ENCODE results near the gene BEND6.
"Not testable (repeated sequence)": the region's sequence is repeated elsewhere in the genome, so short reads cannot be mapped to it uniquely, and the experiment has no call there.

The BEND6 gene

DNA sequence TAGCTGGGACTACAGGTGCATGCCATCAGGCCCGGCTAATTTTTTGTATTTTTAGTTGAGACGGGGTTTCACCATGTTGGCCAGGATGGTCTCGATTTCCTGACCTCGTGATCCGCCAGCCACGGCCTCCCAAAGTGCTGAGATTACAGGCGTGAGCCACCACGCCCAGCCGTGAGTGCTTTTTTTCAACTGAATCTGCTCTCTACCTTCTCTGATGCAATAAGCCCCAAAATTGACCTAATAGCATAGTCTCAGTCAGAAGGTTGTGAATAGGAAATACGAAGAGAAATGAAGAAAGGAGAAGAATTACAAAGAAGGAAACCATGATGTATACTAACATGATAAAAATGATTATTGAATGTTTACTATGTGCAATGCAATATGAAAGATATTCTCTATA, 33.2 kb downstream of the BEND6 start:
- Histone ChIP-seq H3K27me3 (ENCODE audit: control insufficient read depth in 1 of 2, insufficient read depth in 2 of 2, low read length in 2 of 2) (no peaks in the 10 kb centered on the region), H3K4me3 (ENCODE audit: low read depth in 1 of 2, low read length in 2 of 2) (no peak overlapping the region), H3K36me3 (ENCODE audit: insufficient read depth, low read length) (no peaks in the 10 kb centered on the region), H3K27ac (ENCODE audit: low read depth, low read length) (no peak overlapping the region), H3K4me1 (ENCODE audit: insufficient read depth, low read length) (no peaks in the 10 kb centered on the region), H3K9ac (ENCODE audit: low read length) (no peak overlapping the region), H3K9me3 (ENCODE audit: low read length) (no peaks in the 10 kb centered on the region)

DNA sequence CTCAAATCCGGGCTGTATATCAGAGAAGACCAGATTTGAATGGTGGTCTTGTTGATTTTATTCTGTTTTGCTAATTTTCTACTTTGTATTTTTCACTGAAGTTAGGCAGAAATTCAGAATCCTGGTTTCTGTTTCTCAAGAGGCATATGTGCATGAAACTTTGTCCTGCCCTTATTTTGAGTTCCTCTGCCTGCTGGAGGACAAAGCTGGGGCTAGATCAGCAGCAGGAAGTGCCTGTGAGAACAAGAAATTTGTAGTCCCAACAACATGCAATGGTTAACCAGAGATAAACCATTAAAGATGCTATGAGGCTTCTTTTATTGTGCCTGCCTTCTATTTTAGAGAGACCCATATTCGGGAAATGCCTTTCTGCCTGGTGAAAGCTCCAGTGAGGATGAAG, 37.1 kb downstream of the BEND6 start:
- Histone ChIP-seq H3K27me3 (ENCODE audit: control insufficient read depth in 1 of 2, insufficient read depth in 2 of 2, low read length in 2 of 2) (no peaks in the 10 kb centered on the region), H3K9me3 (ENCODE audit: low read length) (no peaks in the 10 kb centered on the region), H3K4me1 (ENCODE audit: insufficient read depth, low read length) (no peaks in the 10 kb centered on the region), H3K9ac (ENCODE audit: low read length) (no peak overlapping the region), H3K4me3 (ENCODE audit: low read depth in 1 of 2, low read length in 2 of 2) (no peak overlapping the region), H3K36me3 (ENCODE audit: insufficient read depth, low read length) (no peaks in the 10 kb centered on the region), H3K27ac (ENCODE audit: low read depth, low read length) (no peak overlapping the region)

DNA sequence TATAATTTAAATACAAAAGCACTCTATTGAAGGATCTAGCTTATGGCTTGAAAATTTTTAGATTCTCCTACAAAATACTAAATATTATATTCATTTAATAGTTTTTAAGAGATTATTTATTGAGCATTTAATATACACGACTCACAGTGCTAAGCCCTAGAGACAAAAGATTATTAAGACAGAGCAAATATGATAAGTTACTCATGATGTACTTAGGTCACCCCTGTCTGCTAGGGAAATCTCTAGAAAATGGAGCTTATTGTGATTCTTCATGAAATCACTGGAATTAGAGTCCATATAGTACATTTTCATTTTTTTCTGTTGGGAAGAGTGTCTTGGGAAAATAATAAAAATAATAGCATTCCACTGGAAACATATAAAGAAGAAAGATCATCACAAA, 37.8 kb downstream of the BEND6 start:
- no peaks in the 10 kb centered on the region for H3K36me3 ChIP-seq (ENCODE audit: insufficient read depth, low read length)
- no peaks in the 10 kb centered on the region for H3K27me3 ChIP-seq (ENCODE audit: control insufficient read depth in 1 of 2, insufficient read depth in 2 of 2, low read length in 2 of 2)
- no peaks in the 10 kb centered on the region for H3K9me3 ChIP-seq (ENCODE audit: low read length)
- no peak overlapping the region for H3K9ac ChIP-seq (ENCODE audit: low read length)
- no peak overlapping the region for H3K27ac ChIP-seq (ENCODE audit: low read depth, low read length)
- no peaks in the 10 kb centered on the region for H3K4me1 ChIP-seq (ENCODE audit: insufficient read depth, low read length)
- no peak overlapping the region for H3K4me3 ChIP-seq (ENCODE audit: low read depth in 1 of 2, low read length in 2 of 2)

DNA sequence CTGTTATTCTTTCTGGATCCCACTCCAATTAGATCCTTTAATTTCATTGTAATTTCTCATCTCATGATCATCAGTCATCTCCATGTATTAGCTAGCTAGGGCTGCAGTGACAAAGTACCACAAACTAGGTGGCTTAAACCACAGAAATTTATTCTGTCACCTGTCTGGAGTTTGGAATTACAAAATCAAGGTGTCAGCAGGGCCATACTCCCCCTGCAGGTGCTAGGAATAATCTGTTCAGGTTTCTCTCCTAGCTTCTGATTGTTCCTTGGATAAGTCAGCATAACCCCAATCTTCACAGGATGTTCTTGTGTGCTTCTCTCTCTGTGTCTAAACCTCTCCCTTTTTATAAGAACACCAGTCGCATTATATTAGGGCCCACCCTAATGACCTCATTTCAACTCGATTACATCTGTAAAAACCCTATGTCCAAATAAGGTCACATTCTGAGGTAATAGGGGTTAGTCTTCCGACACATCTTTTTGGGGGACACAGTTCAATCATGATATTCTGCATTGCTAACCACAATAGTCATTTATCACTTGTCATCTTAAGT, 40.5 kb downstream of the BEND6 start:
- H3K36me3 ChIP-seq (ENCODE audit: insufficient read depth, low read length), result no peaks in the 10 kb centered on the region
- H3K27me3 ChIP-seq (ENCODE audit: control insufficient read depth in 1 of 2, insufficient read depth in 2 of 2, low read length in 2 of 2), result no peaks in the 10 kb centered on the region
- H3K27ac ChIP-seq (ENCODE audit: low read depth, low read length), result no peak overlapping the region
- no peaks in the 10 kb centered on the region for H3K9me3 ChIP-seq (ENCODE audit: low read length)
- no peaks in the 10 kb centered on the region for H3K4me1 ChIP-seq (ENCODE audit: insufficient read depth, low read length)
- H3K4me3 ChIP-seq (ENCODE audit: low read depth in 1 of 2, low read length in 2 of 2), result no peak overlapping the region
- no peak overlapping the region for H3K9ac ChIP-seq (ENCODE audit: low read length)

DNA sequence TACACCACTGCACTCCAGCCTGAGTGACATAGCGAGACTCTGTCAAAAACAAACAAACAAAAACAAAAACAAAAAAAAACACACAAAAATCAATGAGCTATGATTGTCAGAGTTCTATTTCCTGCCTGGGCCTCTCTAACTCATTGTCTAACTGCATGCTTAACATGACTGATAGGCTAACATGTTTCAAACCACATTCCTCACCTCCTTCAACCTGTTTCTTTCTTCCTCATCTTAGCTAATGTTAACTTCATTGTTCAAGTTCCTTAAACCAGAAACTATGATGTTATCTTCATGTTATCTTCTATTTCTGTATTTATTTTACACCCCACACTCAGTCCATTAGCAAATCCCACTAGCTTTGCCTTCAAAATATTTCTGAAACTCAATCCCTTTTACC, 41.5 kb downstream of the BEND6 start:
- no peak overlapping the region for H3K9ac ChIP-seq (ENCODE audit: low read length)
- H3K4me1 ChIP-seq (ENCODE audit: insufficient read depth, low read length), result no peaks in the 10 kb centered on the region
- no peaks in the 10 kb centered on the region for H3K27me3 ChIP-seq (ENCODE audit: control insufficient read depth in 1 of 2, insufficient read depth in 2 of 2, low read length in 2 of 2)
- no peaks in the 10 kb centered on the region for H3K9me3 ChIP-seq (ENCODE audit: low read length)
- H3K27ac ChIP-seq (ENCODE audit: low read depth, low read length), result no peak overlapping the region
- H3K36me3 ChIP-seq (ENCODE audit: insufficient read depth, low read length), result no peaks in the 10 kb centered on the region
- no peak overlapping the region for H3K4me3 ChIP-seq (ENCODE audit: low read depth in 1 of 2, low read length in 2 of 2)

DNA sequence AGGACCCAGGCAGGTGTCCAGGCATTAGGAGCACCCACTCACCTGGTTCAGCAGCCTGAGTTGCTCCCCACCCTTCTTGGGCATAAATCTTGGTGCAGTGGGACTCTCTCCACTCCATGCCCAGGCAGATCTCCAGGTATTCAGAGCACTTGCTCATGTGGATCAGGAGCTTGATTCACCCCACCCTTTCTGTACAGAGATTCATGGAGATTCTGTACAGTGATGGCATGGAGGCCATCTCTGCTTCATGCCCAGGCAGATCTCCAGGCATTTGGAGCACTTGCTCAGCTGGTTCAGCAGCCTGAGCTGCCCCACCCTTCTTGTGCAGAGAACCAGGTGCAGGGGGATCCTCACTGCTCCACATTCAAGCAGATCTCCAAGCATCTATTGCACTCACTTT, 44.1 kb downstream of the BEND6 start:
- H3K36me3 ChIP-seq (ENCODE audit: insufficient read depth, low read length), result no peaks in the 10 kb centered on the region
- no peak overlapping the region for H3K9ac ChIP-seq (ENCODE audit: low read length)
- H3K9me3 ChIP-seq (ENCODE audit: low read length), result no peaks in the 10 kb centered on the region
- no peak overlapping the region for H3K4me3 ChIP-seq (ENCODE audit: low read depth in 1 of 2, low read length in 2 of 2)
- no peak overlapping the region for H3K27ac ChIP-seq (ENCODE audit: low read depth, low read length)
- no peaks in the 10 kb centered on the region for H3K27me3 ChIP-seq (ENCODE audit: control insufficient read depth in 1 of 2, insufficient read depth in 2 of 2, low read length in 2 of 2)
- no peaks in the 10 kb centered on the region for H3K4me1 ChIP-seq (ENCODE audit: insufficient read depth, low read length)

DNA sequence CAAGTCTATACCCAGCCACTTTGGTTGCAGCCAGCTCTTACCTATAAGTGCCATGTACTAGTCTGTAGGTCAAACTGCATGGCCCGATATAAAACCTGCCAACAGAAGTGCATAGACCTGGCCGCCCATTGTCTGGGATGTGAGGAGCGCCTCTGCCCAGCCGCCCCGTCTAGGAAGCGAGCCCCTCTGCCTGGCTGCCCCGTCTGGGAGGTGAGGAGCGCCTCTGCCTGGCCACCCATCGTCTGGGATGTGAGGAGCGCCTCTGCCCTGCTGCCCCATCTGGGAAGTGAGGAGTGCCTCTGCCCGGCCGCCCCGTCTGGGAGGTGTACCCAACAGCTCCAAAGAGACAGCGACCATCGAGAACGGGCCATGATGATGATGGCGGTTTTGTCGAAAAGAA, 44.8 kb downstream of the BEND6 start:
- not testable (repeated sequence) for H3K36me3 ChIP-seq (ENCODE audit: insufficient read depth, low read length); H3K9ac ChIP-seq (ENCODE audit: low read length); H3K4me3 ChIP-seq (ENCODE audit: low read depth in 1 of 2, low read length in 2 of 2); H3K9me3 ChIP-seq (ENCODE audit: low read length); H3K27ac ChIP-seq (ENCODE audit: low read depth, low read length); H3K4me1 ChIP-seq (ENCODE audit: insufficient read depth, low read length); H3K27me3 ChIP-seq (ENCODE audit: control insufficient read depth in 1 of 2, insufficient read depth in 2 of 2, low read length in 2 of 2)

DNA sequence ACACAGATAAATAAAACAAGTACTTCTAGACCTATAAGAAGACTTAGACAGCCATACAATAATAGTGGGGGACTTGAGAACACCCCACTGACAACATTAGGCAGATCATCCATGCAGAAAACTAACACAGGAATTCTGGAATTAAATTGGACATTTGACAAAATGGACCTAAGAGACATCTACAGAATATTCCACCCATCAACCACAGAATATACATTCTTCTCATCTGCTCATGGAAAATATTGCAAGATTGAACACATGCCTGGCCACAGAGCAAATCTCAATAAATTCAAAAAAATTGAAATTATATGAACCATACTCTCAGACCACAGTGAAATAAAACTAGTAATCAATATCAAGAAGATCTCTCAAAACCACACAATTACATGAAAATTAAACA, 47.3 kb downstream of the BEND6 start:
- Histone ChIP-seq H3K9ac (ENCODE audit: low read length) (no peak overlapping the region), H3K27ac (ENCODE audit: low read depth, low read length) (no peak overlapping the region), H3K9me3 (ENCODE audit: low read length) (no peaks in the 10 kb centered on the region), H3K4me1 (ENCODE audit: insufficient read depth, low read length) (no peaks in the 10 kb centered on the region), H3K36me3 (ENCODE audit: insufficient read depth, low read length) (no peaks in the 10 kb centered on the region), H3K27me3 (ENCODE audit: control insufficient read depth in 1 of 2, insufficient read depth in 2 of 2, low read length in 2 of 2) (no peaks in the 10 kb centered on the region), H3K4me3 (ENCODE audit: low read depth in 1 of 2, low read length in 2 of 2) (no peak overlapping the region)

DNA sequence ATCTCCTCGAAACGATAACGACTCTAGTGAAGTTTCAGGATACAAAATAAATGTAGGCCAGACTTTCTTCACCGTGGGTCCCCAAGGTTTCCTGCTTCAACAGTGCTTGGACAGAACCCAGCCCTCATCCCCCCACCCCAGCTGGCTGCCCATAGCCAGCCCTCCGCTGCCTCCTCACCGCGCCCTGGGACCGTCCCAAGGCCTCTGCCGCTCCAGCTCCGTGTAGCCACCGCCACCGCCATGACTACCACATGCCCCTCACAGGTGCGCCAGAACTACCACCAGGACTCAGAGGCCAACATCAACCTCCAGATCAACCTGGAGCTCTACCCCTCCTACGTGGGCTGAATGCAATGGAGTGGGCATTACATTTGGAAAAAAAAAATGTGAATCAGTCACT, 49.4 kb downstream of the BEND6 start:
- Histone ChIP-seq H3K9ac (ENCODE audit: low read length) (no peak overlapping the region), H3K27me3 (ENCODE audit: control insufficient read depth in 1 of 2, insufficient read depth in 2 of 2, low read length in 2 of 2) (no peaks in the 10 kb centered on the region), H3K36me3 (ENCODE audit: insufficient read depth, low read length) (no peaks in the 10 kb centered on the region), H3K4me1 (ENCODE audit: insufficient read depth, low read length) (no peaks in the 10 kb centered on the region), H3K27ac (ENCODE audit: low read depth, low read length) (no peak overlapping the region), H3K4me3 (ENCODE audit: low read depth in 1 of 2, low read length in 2 of 2) (no peak overlapping the region), H3K9me3 (ENCODE audit: low read length) (no peaks in the 10 kb centered on the region)

DNA sequence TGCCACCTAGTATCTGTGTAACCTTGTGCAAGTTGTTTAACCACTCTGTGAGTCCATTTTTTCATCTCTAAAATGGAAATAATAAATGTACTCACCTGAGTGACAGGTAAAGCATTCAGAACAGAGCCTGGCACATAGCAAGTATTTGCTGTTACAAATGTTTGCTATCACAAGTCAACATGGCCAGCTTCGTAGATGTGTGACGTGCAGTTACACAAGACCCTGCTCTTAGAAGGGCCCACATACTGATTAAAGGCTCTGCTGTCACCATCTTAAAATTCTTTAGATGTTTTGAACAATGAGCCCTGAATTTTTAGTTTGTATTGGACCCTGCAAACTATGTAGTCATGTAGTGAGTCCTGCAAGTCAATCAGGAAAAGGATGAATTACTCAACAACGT, 51.2 kb downstream of the BEND6 start:
- no peak overlapping the region for H3K4me3 ChIP-seq (ENCODE audit: low read depth in 1 of 2, low read length in 2 of 2)
- H3K36me3 ChIP-seq (ENCODE audit: insufficient read depth, low read length), result no peaks in the 10 kb centered on the region
- H3K27ac ChIP-seq (ENCODE audit: low read depth, low read length), result no peak overlapping the region
- H3K27me3 ChIP-seq (ENCODE audit: control insufficient read depth in 1 of 2, insufficient read depth in 2 of 2, low read length in 2 of 2), result no peaks in the 10 kb centered on the region
- no peaks in the 10 kb centered on the region for H3K4me1 ChIP-seq (ENCODE audit: insufficient read depth, low read length)
- no peak overlapping the region for H3K9ac ChIP-seq (ENCODE audit: low read length)
- H3K9me3 ChIP-seq (ENCODE audit: low read length), result no peaks in the 10 kb centered on the region

DNA sequence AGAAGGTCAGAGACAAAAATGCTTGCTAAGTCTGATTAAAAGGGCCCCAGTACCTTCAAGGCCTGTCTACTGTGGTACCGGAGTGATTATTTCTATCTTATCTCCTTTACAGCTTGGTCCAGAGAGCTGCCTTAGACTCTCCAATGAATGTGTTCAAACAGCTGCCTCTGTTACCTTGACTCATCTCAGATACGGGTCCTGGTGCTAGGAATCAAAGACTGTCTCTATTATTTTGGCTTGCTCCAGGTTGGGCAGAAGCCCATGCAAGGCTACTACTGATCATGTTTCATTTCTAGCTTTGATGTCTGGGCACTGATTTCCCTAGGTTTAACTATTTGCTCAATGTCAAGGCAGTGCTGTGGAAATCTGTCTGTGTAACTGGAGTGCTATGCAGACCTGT, 53.2 kb downstream of the BEND6 start:
- H3K36me3 ChIP-seq (ENCODE audit: insufficient read depth, low read length); H3K4me1 ChIP-seq (ENCODE audit: insufficient read depth, low read length); H3K27ac ChIP-seq (ENCODE audit: low read depth, low read length); H3K27me3 ChIP-seq (ENCODE audit: control insufficient read depth in 1 of 2, insufficient read depth in 2 of 2, low read length in 2 of 2); H3K9me3 ChIP-seq (ENCODE audit: low read length); H3K4me3 ChIP-seq (ENCODE audit: low read depth in 1 of 2, low read length in 2 of 2); H3K9ac ChIP-seq (ENCODE audit: low read length): not testable (repeated sequence)

DNA sequence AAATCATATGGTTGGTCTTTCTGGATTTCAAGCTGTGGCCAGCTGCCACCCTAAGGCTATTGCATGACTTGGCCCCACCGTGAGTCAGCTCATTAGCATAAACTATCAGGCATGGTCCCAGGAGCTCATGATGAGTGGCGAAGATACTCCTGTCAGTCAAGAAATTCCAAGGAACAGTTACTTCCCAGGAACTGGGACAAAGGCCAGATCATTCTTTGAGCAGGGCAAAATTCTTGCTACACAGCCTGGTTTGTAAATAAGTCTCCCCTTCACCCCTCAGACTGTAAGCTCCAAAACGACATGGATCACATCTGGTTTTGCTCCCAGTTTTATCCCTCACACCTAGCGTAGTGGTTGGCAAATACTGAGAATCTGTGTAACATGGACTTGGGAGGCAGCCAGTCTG, 58.6 kb downstream of the BEND6 start:
- Histone ChIP-seq H3K36me3 (ENCODE audit: insufficient read depth, low read length) (no peaks in the 10 kb centered on the region), H3K9ac (ENCODE audit: low read length) (no peak overlapping the region), H3K27me3 (ENCODE audit: control insufficient read depth in 1 of 2, insufficient read depth in 2 of 2, low read length in 2 of 2) (no peaks in the 10 kb centered on the region), H3K4me1 (ENCODE audit: insufficient read depth, low read length) (no peaks in the 10 kb centered on the region), H3K27ac (ENCODE audit: low read depth, low read length) (no peak overlapping the region), H3K9me3 (ENCODE audit: low read length) (no peaks in the 10 kb centered on the region), H3K4me3 (ENCODE audit: low read depth in 1 of 2, low read length in 2 of 2) (no peak overlapping the region)
